GM12878 (cell line): ENCODE results near the gene SERTAD2.

ENCODE experiments used
- ASH2L ChIP-seq: fragments of 300-600, 200-600 bp; sonication (generic); IDR thresholded peaks from 2 replicates; pipeline ENCODE4 v1.6.1; 2017; ENCODE audit warnings: low read depth, mild to moderate bottlenecking, borderline replicate concordance
- POLR2A ChIP-seq: IDR thresholded peaks from 2 replicates; pipeline ENCODE4 v1.6.1; 2011; ENCODE audit warnings: low read depth, mild to moderate bottlenecking, low read length
- RB1 ChIP-seq: fragments of 450-650 bp; formaldehyde crosslinking; IDR thresholded peaks from 2 replicates; pipeline ENCODE4 v1.6.1; 2017; ENCODE audit warnings: mild to moderate bottlenecking, borderline replicate concordance
- TBL1XR1 ChIP-seq: IDR thresholded peaks from 2 replicates; pipeline ENCODE4 v1.6.1; 2012; ENCODE audit warnings: low read depth, low read length, improper control_type of control experiment
- TCF12 ChIP-seq: IDR thresholded peaks from 2 replicates; pipeline ENCODE4 v1.6.1; 2011; ENCODE audit warnings: low read depth, mild to moderate bottlenecking, low read length
- TF ChIP-seq, protein P1 (sequence below): fragments of 450-650 bp; IDR thresholded peaks from 2 replicates; pipeline ENCODE4 v1.6.1; 2016; ENCODE audit warnings: mild to moderate bottlenecking, moderate library complexity, borderline replicate concordance
- TF ChIP-seq, protein P2 (sequence below), 3 experiments: IDR thresholded peaks in 2 of 3; conservative IDR thresholded peaks in 1 of 3; 2 replicates each; pipeline ENCODE4 v1.5.1; 2011; ENCODE audit warnings: low read depth in 3 of 3, low read length in 3 of 3, mild to moderate bottlenecking in 3 of 3, control low read depth in 2 of 3, moderate library complexity in 2 of 3, inconsistent platforms in 1 of 3, mixed read lengths in 1 of 3; ENCODE audit not compliant: control insufficient read depth in 2 of 3, insufficient read depth in 1 of 3; ENCODE audit errors: extremely low read depth in 1 of 3
- TF ChIP-seq, protein P3 (sequence below): IDR thresholded peaks from 2 replicates; pipeline ENCODE4 v1.6.1; 2011; ENCODE audit warnings: low read depth, low read length, improper control_type of control experiment, borderline replicate concordance

GRCh38 chr2:64637000-64637635 lies 16.6 kb downstream of the SERTAD2 start:
- TF ChIP-seq TCF12 (peak; percentile 76; the same call in 1 of the 2 replicates), TBL1XR1 (peak; percentile 34; the same call in 1 of the 2 replicates), RB1 (no peak), ASH2L (no peak), POLR2A (0 out of 2 replicates have a peak, but pooled peaks have one; percentile 33)
- TF ChIP-seq, protein P1, sequence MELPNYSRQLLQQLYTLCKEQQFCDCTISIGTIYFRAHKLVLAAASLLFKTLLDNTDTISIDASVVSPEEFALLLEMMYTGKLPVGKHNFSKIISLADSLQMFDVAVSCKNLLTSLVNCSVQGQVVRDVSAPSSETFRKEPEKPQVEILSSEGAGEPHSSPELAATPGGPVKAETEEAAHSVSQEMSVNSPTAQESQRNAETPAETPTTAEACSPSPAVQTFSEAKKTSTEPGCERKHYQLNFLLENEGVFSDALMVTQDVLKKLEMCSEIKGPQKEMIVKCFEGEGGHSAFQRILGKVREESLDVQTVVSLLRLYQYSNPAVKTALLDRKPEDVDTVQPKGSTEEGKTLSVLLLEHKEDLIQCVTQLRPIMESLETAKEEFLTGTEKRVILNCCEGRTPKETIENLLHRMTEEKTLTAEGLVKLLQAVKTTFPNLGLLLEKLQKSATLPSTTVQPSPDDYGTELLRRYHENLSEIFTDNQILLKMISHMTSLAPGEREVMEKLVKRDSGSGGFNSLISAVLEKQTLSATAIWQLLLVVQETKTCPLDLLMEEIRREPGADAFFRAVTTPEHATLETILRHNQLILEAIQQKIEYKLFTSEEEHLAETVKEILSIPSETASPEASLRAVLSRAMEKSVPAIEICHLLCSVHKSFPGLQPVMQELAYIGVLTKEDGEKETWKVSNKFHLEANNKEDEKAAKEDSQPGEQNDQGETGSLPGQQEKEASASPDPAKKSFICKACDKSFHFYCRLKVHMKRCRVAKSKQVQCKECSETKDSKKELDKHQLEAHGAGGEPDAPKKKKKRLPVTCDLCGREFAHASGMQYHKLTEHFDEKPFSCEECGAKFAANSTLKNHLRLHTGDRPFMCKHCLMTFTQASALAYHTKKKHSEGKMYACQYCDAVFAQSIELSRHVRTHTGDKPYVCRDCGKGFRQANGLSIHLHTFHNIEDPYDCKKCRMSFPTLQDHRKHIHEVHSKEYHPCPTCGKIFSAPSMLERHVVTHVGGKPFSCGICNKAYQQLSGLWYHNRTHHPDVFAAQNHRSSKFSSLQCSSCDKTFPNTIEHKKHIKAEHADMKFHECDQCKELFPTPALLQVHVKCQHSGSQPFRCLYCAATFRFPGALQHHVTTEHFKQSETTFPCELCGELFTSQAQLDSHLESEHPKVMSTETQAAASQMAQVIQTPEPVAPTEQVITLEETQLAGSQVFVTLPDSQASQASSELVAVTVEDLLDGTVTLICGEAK = no peak
- TF ChIP-seq, protein P2, sequence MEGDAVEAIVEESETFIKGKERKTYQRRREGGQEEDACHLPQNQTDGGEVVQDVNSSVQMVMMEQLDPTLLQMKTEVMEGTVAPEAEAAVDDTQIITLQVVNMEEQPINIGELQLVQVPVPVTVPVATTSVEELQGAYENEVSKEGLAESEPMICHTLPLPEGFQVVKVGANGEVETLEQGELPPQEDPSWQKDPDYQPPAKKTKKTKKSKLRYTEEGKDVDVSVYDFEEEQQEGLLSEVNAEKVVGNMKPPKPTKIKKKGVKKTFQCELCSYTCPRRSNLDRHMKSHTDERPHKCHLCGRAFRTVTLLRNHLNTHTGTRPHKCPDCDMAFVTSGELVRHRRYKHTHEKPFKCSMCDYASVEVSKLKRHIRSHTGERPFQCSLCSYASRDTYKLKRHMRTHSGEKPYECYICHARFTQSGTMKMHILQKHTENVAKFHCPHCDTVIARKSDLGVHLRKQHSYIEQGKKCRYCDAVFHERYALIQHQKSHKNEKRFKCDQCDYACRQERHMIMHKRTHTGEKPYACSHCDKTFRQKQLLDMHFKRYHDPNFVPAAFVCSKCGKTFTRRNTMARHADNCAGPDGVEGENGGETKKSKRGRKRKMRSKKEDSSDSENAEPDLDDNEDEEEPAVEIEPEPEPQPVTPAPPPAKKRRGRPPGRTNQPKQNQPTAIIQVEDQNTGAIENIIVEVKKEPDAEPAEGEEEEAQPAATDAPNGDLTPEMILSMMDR (IDR thresholded peaks at IDR 0.05 in 2 of 3, conservative IDR thresholded peaks at IDR 0.05 in 1 of 3; ENCODE audit: control insufficient read depth in 2 of 3, extremely low read depth in 1 of 3, insufficient read depth in 1 of 3, low read depth in 3 of 3, low read length in 3 of 3) = no peak
- TF ChIP-seq, protein P3, sequence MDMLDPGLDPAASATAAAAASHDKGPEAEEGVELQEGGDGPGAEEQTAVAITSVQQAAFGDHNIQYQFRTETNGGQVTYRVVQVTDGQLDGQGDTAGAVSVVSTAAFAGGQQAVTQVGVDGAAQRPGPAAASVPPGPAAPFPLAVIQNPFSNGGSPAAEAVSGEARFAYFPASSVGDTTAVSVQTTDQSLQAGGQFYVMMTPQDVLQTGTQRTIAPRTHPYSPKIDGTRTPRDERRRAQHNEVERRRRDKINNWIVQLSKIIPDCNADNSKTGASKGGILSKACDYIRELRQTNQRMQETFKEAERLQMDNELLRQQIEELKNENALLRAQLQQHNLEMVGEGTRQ = no peak
